CD8-positive, alpha-beta memory T cell (primary cell): ENCODE data around the gene EME1. TPM values are rescaled to one million over a fixed set of nuclear protein-coding genes. Genes with fewer than 3 reads are reported as not detected.
"Not testable (repeated sequence)": the region's sequence is repeated elsewhere in the genome, so short reads cannot be mapped to it uniquely, and the experiment has no call there.

Experiments
- CTCF ChIA-PET: fragments of 350-600 bp; sonication (Branson Sonifier 250); formaldehyde crosslinking; loops from one replicate; lab custom pipeline; 2021; ENCODE audit warnings: antibody characterized with exemption; lab: Charles Lee
- POLR2A ChIA-PET: fragments of 350-600 bp; sonication (Branson Sonifier 250); formaldehyde crosslinking; loops from one replicate; lab custom pipeline; 2021; ENCODE audit warnings: antibody characterized with exemption; lab: Charles Lee
- DNase-seq, 5 donors: peaks; one replicate each; pipeline versions ENCODE4 v3.0.0 to v3.0.0-alpha.2; 2020 to 2022; ENCODE audit warnings: mixed read lengths in 1 of 5
- H3K27ac ChIP-seq: one replicate; pipeline ENCODE4 v1.7.0; 2013; ENCODE audit warnings: low read depth, mild to moderate bottlenecking, low read length, moderate library complexity
- H3K27me3 ChIP-seq: 2 replicates; pipeline ENCODE4 v1.7.0; 2013; ENCODE audit warnings: low read length, mild to moderate bottlenecking; ENCODE audit not compliant: insufficient read depth, poor library complexity, severe bottlenecking
- H3K36me3 ChIP-seq: 2 replicates; pipeline ENCODE4 v1.7.0; 2013; ENCODE audit warnings: mild to moderate bottlenecking, low read length, moderate library complexity; ENCODE audit not compliant: insufficient read depth
- H3K4me1 ChIP-seq: 2 replicates; pipeline ENCODE4 v1.7.0; 2013; ENCODE audit warnings: mild to moderate bottlenecking, low read length, moderate library complexity; ENCODE audit not compliant: insufficient read depth
- H3K4me3 ChIP-seq: 2 replicates; pipeline ENCODE4 v1.7.0; 2013; ENCODE audit warnings: mild to moderate bottlenecking, low read length
- H3K9me3 ChIP-seq: 2 replicates; pipeline ENCODE4 v1.7.0; 2013; ENCODE audit warnings: mild to moderate bottlenecking, low read length
- H3K27ac Mint-ChIP-seq, 8 donors: one replicate each; pipeline ENCODE4 v1.8.0; 2020 to 2021; ENCODE audit warnings: mixed read lengths in 8 of 8, mild to moderate bottlenecking in 6 of 8, inconsistent platforms in 3 of 8, moderate library complexity in 3 of 8
- H3K27me3 Mint-ChIP-seq, 2 donors: one replicate each; pipeline ENCODE4 v1.8.0; 2020 to 2021; ENCODE audit warnings: mixed read lengths in 2 of 2, mild to moderate bottlenecking in 1 of 2, moderate library complexity in 1 of 2
- H3K36me3 Mint-ChIP-seq, 3 donors: one replicate each; pipeline ENCODE4 v1.8.0; 2020 to 2021; ENCODE audit warnings: mixed read lengths in 3 of 3, inconsistent platforms in 1 of 3, mild to moderate bottlenecking in 1 of 3
- H3K4me1 Mint-ChIP-seq, 3 donors: one replicate each; pipeline ENCODE4 v1.8.0; 2020 to 2021; ENCODE audit warnings: mixed read lengths in 3 of 3, inconsistent platforms in 1 of 3, mild to moderate bottlenecking in 1 of 3
- H3K4me3 Mint-ChIP-seq, 7 donors: one replicate each; pipeline ENCODE4 v1.8.0; 2020 to 2021; ENCODE audit warnings: mixed read lengths in 7 of 7, mild to moderate bottlenecking in 6 of 7, moderate library complexity in 4 of 7, inconsistent platforms in 2 of 7
- H3K9me3 Mint-ChIP-seq, 5 donors: one replicate each; pipeline ENCODE4 v1.8.0; 2020 to 2022; ENCODE audit warnings: mixed read lengths in 5 of 5, mild to moderate bottlenecking in 3 of 5, moderate library complexity in 2 of 5, inconsistent platforms in 1 of 5
- polyA plus RNA-seq: library from polyadenylated mRNA; unstranded; fragments of 300-500 nt; fragmentation: Illumina TruSeq; gene quantifications from one replicate; pipeline ENCODE4 v1.2.3, GENCODE V29; 2021
- total RNA-seq, 2 experiments: library from RNA; stranded (reverse); gene quantifications; one replicate each; pipeline ENCODE4 v1.2.3, GENCODE V29; 2021

EME1 gene
- total and polyA plus RNA-seq, 3 experiments from 2014 or later, result 0.43 to 24.8 (median 23.6) TPM

GRCh38 chr17:50399591-50399990, 26.6 kb downstream of the EME1 start:
- DNase-seq, H3K9me3 Mint-ChIP-seq, H3K9me3 ChIP-seq, H3K4me3 ChIP-seq, H3K36me3 ChIP-seq, H3K27ac ChIP-seq, H3K27me3 ChIP-seq, POLR2A ChIA-PET: not testable (repeated sequence)
- CTCF ChIA-PET, result interaction anchor here (0.9 to 2.9 kb wide), 2 partner anchors 11 to 80 kb away, joined by 3 to 13 read pairs; partner anchors contain the start of gene RSAD1
- peaks cover 2 to 12% of the 10 kb centered on the region in 2 donors for H3K27me3 Mint-ChIP-seq
- H3K27ac Mint-ChIP-seq, result peak overlapping the region in 1 of 8 donors; percentile 55
- H3K4me1 ChIP-seq, result peaks cover 29% of the 10 kb centered on the region
- peak overlapping the region in 3 of 7 donors; percentile 51 to 90 (median 65) for H3K4me3 Mint-ChIP-seq
- peaks cover 0 to 14% (median 0%) of the 10 kb centered on the region in 3 donors for H3K36me3 Mint-ChIP-seq
- H3K4me1 Mint-ChIP-seq, result peaks cover 18 to 31% (median 27%) of the 10 kb centered on the region in 3 donors

- H3K27ac ChIP-seq, DNase-seq, H3K27me3 ChIP-seq, H3K36me3 Mint-ChIP-seq, H3K9me3 Mint-ChIP-seq, H3K4me3 ChIP-seq, H3K27ac Mint-ChIP-seq, H3K9me3 ChIP-seq, H3K36me3 ChIP-seq, CTCF ChIA-PET, POLR2A ChIA-PET, H3K4me1 ChIP-seq, H3K4me1 Mint-ChIP-seq: not testable (repeated sequence)
- peaks cover 9 to 31% of the 10 kb centered on the region in 2 donors for H3K27me3 Mint-ChIP-seq
- H3K4me3 Mint-ChIP-seq, result peak overlapping the region in 1 of 7 donors; percentile 24
Measured at GRCh38 chr17:50405351-50405750, 32.3 kb downstream of the EME1 start.

- Mint-ChIP-seq H3K27me3 (peaks cover 9 to 33% of the 10 kb centered on the region in 2 donors), H3K27ac (no peak overlapping the region), H3K36me3 (peaks cover 0 to 1% (median 0%) of the 10 kb centered on the region in 3 donors), H3K4me1 (no peaks in the 10 kb centered on the region), H3K9me3 (no peaks in the 10 kb centered on the region), H3K4me3 (no peak overlapping the region)
- no peaks in the 10 kb centered on the region for H3K4me1 ChIP-seq
- ChIA-PET CTCF (interaction anchor here (1.5 to 2.4 kb wide), 2 partner anchors 9 to 31 kb away, joined by 3 to 24 read pairs; partner anchors contain the start of gene LRRC59), POLR2A (interaction anchor here (1.2 kb wide), 1 partner anchor 9 kb away, joined by 3 read pairs; the partner anchor contains the start of gene LRRC59)
- no peaks in the 10 kb centered on the region for H3K36me3 ChIP-seq
- H3K9me3 ChIP-seq, result no peaks in the 10 kb centered on the region
- H3K4me3 ChIP-seq, result no peak overlapping the region
- no peak for DNase-seq
- H3K27ac ChIP-seq, result no peak overlapping the region
- no peaks in the 10 kb centered on the region for H3K27me3 ChIP-seq
Measured at GRCh38 chr17:50406578-50406977, 33.5 kb downstream of the EME1 start.

- H3K9me3 Mint-ChIP-seq, result no peaks in the 10 kb centered on the region
- Histone ChIP-seq H3K4me3 (no peak overlapping the region), H3K9me3 (no peaks in the 10 kb centered on the region), H3K4me1 (no peaks in the 10 kb centered on the region), H3K27ac (no peak overlapping the region), H3K27me3 (no peaks in the 10 kb centered on the region), H3K36me3 (no peaks in the 10 kb centered on the region)
- no peaks in the 10 kb centered on the region for H3K4me1 Mint-ChIP-seq
- no peak for DNase-seq
- ChIA-PET CTCF (interaction anchor here (1.3 to 2.4 kb wide), 3 partner anchors 10 to 29 kb away, joined by 3 to 24 read pairs (median 3); partner anchors contain the start of gene LRRC59), POLR2A (interaction anchor here (0.7 kb wide), 1 partner anchor 12 kb away, joined by 8 read pairs; no protein-coding TSS in a partner anchor)
- H3K27me3 Mint-ChIP-seq, result peaks cover 9 to 32% of the 10 kb centered on the region in 2 donors
- H3K27ac Mint-ChIP-seq, result no peak overlapping the region
- H3K36me3 Mint-ChIP-seq, result peaks cover 0 to 4% (median 1%) of the 10 kb centered on the region in 3 donors
- no peak overlapping the region for H3K4me3 Mint-ChIP-seq
Measured at GRCh38 chr17:50407921-50408320, 34.9 kb downstream of the EME1 start.

- H3K27me3 Mint-ChIP-seq, result peaks cover 2 to 7% of the 10 kb centered on the region in 2 donors
- Histone ChIP-seq H3K27me3 (no peaks in the 10 kb centered on the region), H3K9me3 (no peaks in the 10 kb centered on the region), H3K36me3 (no peaks in the 10 kb centered on the region), H3K4me3 (no peak overlapping the region), H3K4me1 (no peaks in the 10 kb centered on the region), H3K27ac (no peak overlapping the region)
- H3K4me1 Mint-ChIP-seq, result no peaks in the 10 kb centered on the region
- no peaks in the 10 kb centered on the region for H3K9me3 Mint-ChIP-seq
- H3K36me3 Mint-ChIP-seq, result peaks cover 0 to 4% (median 1%) of the 10 kb centered on the region in 3 donors
- POLR2A ChIA-PET, result no interaction called here
- no peak overlapping the region for H3K4me3 Mint-ChIP-seq
- no peak overlapping the region for H3K27ac Mint-ChIP-seq
- CTCF ChIA-PET, result interaction anchor here (0.9 to 1.1 kb wide), 2 partner anchors 15 to 27 kb away, joined by 3 to 4 read pairs; partner anchors contain the start of gene LRRC59
- DNase-seq, result no peak
Measured at GRCh38 chr17:50412188-50412732, 39.2 kb downstream of the EME1 start.

GRCh38 chr17:50414808-50415207, 41.8 kb downstream of the EME1 start:
- POLR2A ChIA-PET, result no interaction called here

GRCh38 chr17:50419577-50419976, 46.5 kb downstream of the EME1 start:
- H3K9me3 ChIP-seq, POLR2A ChIA-PET, CTCF ChIA-PET, DNase-seq, H3K27me3 ChIP-seq, H3K9me3 Mint-ChIP-seq, H3K36me3 Mint-ChIP-seq, H3K4me3 ChIP-seq, H3K27me3 Mint-ChIP-seq, H3K27ac ChIP-seq, H3K36me3 ChIP-seq: not testable (repeated sequence)
- H3K4me3 Mint-ChIP-seq, result peak overlapping the region in 2 of 7 donors; percentile 18 to 50
- peak overlapping the region in 2 of 8 donors; percentile 58 to 88 for H3K27ac Mint-ChIP-seq
- H3K4me1 Mint-ChIP-seq, result peaks cover 18 to 29% (median 22%) of the 10 kb centered on the region in 3 donors
- H3K4me1 ChIP-seq, result peaks cover 16% of the 10 kb centered on the region

More at GRCh38 chr17:50414808-50415207, 41.8 kb downstream of the EME1 start:
- no peaks in the 10 kb centered on the region for H3K27me3 ChIP-seq
- H3K27ac ChIP-seq, result no peak overlapping the region
- no peak overlapping the region for H3K4me3 ChIP-seq
- no peaks in the 10 kb centered on the region for H3K36me3 ChIP-seq
- Mint-ChIP-seq H3K27me3 (peaks cover 2 to 7% of the 10 kb centered on the region in 2 donors), H3K27ac (no peak overlapping the region), H3K4me3 (no peak overlapping the region), H3K4me1 (peaks cover 2 to 7% (median 2%) of the 10 kb centered on the region in 3 donors), H3K36me3 (peaks cover 0 to 11% (median 4%) of the 10 kb centered on the region in 3 donors), H3K9me3 (peaks cover 3 to 6% (median 4%) of the 10 kb centered on the region in 5 donors)
- DNase-seq, result no peak
- CTCF ChIA-PET, result interaction anchor here (1.5 kb wide), 1 partner anchor 17 kb away, joined by 3 read pairs; the partner anchor contains the start of gene LRRC59
- H3K9me3 ChIP-seq, result no peaks in the 10 kb centered on the region
- H3K4me1 ChIP-seq, result no peaks in the 10 kb centered on the region
